ENCODE measurements around the gene TMEM201.

DNA sequence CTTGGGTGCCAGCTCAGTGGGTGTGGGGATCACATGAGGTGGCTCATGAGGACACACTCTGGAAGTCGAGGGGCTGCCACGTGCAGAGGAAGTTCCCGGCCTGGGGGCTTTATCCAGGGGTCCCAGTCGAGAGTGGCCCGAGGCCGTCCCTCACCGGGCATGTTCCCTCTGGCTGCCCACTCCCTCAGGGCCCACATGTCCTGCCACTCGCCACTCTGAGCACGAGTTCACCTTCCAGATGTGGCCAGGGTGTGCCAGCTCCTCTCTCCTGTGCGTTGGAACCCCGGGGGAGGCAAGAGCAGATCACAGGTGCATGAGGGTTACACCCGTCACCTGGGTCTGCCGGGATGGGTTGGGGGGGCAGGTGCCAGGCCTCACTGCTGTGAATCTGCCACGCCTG, 14.6 kb downstream of the TMEM201 start:
- no peak for TF ChIP-seq CTCF (IDR thresholded peaks at IDR 0.05)
- TF ChIP-seq POLR2AphosphoS5 (IDR thresholded peaks at IDR 0.05) = no peak
- no peak for TF ChIP-seq POLR2A (IDR thresholded peaks at IDR 0.05; ENCODE audit: low read depth)
- no peak for TF ChIP-seq EP300 (IDR thresholded peaks at IDR 0.05)
